NCI-H128 (cell line): ENCODE results near the gene ZNF580.

ENCODE experiments used
- DNase-seq: peaks from one replicate; lab custom pipeline; 2025; ENCODE audit not compliant: unreplicated experiment; lab: John Stamatoyannopoulos, UW

Gene ZNF580

DNA sequence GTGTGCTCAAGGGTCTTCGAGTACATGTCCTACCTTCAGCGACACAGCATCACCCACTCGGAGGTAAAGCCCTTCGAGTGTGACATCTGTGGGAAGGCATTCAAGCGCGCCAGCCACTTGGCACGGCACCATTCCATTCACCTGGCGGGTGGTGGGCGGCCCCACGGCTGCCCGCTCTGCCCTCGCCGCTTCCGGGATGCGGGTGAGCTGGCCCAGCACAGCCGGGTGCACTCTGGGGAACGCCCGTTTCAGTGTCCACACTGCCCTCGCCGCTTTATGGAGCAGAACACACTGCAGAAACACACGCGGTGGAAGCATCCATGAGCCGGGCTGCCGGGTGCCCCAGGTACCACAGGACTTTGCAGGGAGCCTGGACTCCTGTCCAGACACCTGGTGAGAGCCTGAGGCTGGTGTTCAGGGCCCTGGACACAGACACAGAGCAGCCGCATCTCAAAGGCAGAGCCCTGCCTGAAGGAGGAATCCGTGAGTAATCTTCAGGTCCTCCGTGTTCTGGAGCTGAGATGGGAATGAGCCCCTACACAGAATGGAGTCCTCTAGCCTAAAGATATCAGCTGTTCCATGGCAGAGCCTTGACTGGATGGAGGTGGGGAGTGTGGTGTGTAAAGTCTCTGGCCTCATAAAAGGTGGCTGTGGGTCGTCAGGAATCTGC is 4.2 kb downstream of the ZNF580 start:
- no peak for DNase-seq

- DNase-seq: no peak
Measured at GRCh38 chr19:55645512-55645881, 4.7 kb downstream of the ZNF580 start.

DNA sequence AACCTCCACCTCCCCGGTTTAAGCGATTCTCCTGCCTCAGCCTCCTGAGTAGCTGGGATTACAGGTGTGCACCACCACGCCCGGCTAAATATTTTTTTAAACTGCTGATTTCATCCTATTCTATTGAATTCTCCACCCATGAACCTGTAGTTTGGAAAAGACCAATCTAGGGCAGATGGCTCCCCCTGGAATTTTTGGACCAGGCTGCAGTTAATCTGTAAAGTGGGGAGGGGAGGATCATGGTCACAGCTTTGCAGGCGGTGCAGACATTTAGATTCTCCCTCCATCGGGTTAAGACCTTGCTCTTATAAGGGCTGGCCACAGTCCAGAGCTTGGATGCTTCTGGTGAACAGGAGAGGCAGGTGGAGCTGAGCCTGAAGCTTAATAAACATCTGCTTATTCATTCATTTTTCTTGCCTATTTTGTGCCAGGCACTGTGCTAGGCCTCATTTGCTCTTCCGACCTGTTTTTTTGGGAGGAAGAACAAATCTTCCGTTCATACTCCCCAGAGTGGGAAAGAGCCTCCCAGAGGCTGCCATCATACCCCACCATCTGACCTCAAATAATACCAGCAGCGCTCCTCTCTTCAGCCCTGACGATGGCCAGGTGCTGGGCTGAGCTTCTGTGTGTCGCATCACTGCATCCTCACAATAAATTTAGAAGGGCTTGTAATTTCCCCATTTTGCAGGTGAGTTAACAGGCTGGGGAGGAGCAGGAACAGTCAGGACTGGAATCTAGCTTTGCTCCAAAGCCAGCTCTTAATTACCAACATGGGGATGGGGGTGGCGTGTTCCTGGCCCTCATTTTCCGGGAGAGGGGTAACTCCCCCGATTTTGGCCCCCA is 6.3 kb downstream of the ZNF580 start:
- DNase-seq: no peak

DNA sequence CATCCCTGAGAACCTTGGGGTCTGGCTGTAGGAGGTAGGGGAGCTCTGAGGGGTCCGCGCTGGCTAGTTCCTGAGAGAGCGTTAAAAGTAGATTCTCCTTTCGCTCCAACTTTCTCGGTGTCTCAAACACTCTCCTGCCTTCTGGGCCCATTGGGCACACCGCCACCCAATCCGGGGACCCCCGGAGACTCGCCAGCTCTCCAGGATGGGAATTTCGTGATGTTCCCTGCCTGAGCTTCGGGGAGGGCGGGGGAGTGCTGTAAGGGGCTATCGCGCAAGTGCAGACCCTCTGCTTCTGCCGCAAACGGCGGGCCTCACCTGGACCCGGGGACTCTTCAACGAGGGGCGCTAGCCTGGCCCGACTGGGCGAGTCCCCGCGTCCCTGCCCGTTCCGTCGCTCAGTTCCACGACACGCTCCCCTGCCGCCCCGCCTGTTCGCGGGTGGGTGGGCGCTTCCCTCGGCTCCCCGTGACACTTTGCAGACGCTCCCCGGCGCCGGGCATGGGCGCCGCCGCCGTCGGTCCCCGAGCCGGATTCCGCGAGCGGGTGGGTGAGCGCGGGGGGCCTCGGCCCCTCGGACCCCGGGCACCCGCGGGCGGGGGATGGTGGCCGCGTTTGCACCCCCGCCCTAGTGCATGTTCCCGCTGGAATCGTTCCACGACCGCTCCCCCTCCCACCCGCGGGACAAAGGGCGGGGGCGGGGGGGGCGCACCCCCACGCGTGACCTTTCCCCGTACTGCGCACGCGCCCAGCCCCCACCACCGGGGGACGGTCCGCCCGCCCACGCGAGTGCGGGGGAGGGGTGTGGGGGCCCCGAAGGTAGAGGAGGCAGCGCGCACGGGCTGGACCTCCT is 7.2 kb downstream of the ZNF580 start, which contains the start of gene CCDC106:
Gene CCDC106 (plus strand): TSS at position 481 of the 853 bp plus-strand sequence. CDS start 835 bp downstream, outside the sequence.
- peak; percentile 55 for DNase-seq

DNA sequence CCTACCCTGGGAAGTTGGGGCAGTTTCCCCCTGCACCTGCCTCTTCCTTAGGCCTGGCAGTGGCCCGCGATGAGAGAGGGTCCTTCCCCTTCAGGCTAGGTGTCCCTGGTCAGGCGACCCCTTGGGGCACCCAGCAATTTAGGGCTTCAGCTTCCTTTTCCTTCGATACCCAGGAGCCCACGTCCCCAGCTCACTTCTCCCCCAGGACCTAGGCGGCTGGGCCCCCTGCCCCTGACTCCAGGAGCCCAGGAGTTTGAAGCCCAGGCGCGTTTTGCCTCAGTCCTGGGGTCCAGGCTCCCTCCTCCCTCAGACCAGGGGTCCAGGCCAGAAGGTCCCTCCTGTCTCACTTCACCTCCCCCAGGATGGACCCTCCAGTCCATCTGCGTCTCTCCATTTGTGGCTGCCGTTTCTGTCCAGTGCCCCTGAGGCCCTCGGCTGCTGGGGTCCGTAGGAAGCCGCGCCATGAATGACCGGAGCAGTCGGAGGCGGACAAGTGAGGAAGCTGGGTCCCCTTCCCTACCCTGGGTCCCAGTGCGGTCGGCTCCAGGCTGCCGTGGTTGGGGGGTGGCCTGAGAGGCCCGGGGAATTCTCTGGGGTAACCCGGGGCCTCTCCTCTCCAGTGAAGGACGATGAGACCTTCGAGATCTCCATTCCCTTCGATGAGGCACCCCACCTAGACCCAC is 7.9 kb downstream of the ZNF580 start:
- no peak for DNase-seq

- DNase-seq: no peak
Measured at GRCh38 chr19:55649268-55650125, 8.7 kb downstream of the ZNF580 start.

- DNase-seq: no peak
Measured at GRCh38 chr19:55650126-55650557, 9.3 kb downstream of the ZNF580 start.

DNA sequence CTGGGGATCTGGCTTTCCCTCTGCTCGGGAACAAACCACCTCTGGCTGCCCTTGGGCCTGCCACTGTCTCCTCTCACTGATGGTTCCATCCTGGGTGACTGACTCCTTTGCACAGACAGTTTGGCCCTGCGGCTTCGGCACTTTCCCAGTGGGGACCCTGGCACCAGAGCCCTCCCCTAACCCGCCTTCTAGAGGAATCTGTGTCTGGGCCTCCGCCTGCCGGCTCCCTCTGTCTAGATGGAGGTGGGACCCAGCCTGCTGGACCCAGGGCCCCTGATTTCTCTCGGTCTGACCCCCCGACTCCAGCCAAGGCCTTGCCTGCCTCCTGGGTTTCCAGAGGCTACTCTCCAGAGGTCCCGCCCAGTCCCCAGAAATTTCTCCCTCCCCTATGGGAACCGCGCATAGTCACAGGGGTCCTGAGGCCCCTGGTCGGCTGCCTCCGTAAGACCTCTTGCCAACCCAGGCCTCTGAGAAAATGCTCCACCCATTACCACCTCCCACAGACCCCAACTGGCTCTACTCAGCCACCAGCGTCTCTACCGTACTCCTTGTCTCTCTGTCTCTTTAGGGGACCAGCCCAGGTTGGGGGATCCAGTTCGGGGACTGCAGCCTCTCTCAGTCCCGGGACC is 9.9 kb downstream of the ZNF580 start:
- DNase-seq: no peak

GRCh38 chr19:55651236-55651635 is 10.4 kb downstream of the ZNF580 start:
- no peak for DNase-seq

DNA sequence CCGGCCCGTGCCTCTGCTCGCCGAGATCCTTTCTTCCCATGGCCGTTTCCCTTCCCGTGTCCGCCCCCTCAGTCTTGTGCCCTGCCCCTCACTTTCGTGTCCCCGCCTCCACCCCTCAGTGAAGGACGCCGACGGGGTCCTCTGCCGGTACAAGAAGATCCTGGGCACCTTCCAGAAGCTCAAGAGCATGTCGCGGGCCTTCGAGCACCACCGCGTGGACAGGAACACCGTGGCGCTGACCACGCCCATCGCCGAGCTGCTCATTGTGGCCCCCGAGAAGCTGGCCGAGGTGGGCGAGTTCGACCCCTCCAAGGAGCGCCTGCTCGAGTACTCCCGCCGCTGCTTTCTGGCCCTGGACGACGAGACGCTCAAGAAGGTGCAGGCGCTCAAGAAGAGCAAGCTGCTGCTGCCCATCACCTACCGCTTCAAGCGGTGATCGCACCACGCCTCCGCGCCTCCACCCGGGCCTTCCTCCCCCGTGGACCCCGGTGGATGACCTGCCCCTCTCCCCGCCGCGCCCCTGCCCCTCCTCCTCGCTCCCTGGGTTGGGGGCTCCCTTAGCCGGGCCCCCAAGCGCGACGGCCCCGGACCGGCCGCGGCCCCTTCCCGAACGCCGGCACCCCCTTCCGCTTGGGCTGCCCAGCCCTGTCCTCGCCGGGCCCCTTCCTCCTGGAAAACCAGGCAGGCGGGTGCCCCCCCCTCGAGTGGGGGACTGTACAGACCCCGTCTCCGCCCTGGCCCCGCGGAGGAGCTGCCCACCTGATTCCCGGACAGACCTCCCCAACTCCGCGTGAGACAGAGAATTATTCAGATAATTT is 11.7 kb downstream of the ZNF580 start:
- no peak for DNase-seq

DNA sequence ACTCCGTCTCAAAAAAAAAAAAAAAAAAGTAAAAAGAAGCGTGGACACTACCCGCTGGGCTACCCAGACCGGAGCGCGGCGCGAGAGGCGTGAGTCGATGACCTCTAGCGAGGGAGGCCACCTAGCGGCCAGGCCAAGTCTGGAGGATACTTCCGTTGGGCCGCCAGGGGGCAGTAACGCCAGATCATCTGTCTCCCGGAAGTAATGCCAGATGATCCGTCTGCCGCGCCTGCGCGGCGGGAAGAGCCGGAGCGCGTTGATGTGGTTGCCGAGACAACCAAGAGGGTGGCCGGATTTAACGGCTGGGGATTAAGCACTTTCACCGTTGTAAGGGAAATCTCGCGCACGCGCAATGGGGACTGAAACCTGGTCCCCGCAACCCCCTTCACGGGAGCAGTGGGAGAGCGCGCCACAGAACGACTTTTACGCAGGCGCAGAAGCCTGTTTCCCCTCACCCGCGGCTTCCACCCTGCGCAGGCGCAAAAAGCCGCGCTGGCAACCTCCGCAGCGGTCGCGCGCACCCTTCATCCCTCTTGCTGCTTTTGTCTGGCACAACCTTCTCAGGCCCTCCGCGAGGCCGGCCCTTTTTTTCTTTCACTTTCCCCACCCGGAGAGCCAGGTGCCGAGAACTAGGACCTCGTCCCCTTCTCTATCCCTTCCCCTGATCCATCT is 13.0 kb downstream of the ZNF580 start:
- peak; percentile 98 for DNase-seq

DNA sequence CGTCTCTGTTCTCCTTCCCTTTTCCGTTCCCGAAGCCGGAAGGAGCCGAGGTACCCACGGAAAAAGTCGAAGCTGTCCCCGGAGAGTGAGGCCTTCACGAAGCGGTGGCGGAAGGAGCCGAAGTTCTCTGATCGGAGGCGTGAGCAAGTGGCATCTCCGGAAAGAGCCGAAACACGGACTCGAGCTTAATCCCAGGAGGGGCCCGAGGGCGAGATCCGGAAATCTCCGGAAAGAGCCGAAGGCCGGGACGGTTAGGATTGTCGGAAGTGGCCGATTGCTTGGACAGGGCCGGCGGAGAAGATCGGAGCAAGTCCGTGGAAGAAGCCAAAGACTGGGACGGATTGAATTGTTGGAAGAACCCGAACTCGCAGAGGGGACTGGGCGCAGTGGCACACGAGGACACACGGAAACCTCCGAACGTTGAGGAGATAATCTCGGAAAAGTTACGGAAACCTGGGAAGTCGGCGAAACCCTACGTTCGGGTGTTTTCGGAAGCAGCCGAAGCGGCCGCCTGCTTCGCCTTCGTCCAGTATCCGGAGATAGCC is 13.6 kb downstream of the ZNF580 start:
- peak; percentile 99 for DNase-seq

GRCh38 chr19:55654868-55655647 is 14.3 kb downstream of the ZNF580 start, which contains the start of gene U2AF2:
Gene U2AF2, plus strand, starts transcription at chr19:55655035. Its CDS starts 70 bp downstream, at chr19:55655105.
- peak; percentile 12 for DNase-seq

DNA sequence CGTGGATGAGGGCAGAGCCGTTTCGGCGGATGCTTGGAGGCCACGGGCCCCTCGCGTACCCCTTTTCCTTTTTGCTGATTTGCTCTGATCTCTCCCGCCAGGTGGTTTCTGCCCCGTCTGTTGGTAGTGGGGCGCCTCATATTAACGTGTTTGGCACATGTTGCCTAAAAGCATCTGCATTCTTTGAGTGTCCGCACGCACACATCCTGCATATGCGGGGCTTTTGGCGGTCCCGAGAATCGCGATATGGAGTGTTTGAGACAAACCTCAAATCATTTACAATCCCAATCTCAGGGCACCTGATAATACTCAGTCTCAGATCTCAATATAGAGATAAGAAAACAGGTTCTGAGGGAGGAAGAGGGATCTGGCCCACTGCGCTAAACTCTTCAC is 14.8 kb downstream of the ZNF580 start:
- DNase-seq: no peak

DNA sequence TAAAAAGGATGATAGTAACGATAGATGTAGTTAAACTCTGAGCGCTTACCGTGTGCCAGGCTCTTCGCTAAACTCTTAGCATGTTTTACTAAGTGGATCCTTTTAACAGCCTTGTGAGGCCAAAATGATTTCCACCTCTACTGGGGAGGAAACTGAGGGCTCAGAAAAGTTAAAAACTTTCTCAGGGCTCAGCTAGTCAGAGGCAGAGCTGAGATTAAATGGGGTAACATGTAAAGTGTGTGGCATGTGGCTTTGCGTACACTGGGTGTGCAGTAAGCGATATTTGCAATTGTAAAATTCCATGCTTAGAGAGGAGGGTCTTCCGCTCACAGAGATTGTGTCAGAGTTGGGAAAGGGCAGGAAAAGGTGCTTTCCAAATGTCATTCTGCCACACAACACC is 15.8 kb downstream of the ZNF580 start:
- no peak for DNase-seq

DNA sequence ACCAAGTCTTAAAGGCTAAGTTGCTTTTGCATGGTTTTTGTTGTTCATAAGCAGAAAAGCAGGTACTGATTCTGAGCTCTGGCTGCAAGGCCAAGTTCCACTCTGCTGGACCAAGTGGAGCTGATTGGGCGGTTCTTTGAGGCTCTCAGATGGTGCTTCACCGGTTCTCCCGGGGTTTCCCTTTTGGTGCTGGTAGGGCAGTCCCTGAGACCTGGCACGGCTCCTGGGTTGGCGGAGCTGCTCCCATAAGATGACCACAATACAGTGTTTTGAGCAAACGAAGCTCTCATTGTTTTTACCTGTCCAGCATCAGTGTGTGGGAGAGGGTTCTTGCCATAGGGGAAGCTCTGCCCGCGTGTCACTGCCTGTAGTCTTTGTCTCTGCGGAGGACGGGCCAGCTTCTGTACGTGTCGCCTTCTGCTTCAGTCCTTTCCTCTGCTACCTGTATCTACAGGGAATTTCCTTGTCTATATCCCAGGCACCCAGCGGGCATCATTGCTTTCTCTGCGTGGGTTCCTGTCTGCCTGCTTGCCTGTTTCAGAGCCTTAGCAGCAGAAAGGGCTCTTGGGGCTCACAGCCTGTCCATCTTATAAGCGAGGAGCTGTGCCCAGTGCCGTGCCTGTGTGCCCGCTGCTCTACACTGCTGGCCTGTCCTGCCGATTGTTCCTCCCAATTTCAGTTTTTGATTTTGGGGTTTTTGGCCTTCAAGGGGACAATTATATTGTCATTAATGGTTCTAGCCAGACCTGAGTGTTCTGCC is 16.4 kb downstream of the ZNF580 start:
- no peak for DNase-seq
